Measurements from ENCODE around the gene AP3S2.

Gene AP3S2

DNA sequence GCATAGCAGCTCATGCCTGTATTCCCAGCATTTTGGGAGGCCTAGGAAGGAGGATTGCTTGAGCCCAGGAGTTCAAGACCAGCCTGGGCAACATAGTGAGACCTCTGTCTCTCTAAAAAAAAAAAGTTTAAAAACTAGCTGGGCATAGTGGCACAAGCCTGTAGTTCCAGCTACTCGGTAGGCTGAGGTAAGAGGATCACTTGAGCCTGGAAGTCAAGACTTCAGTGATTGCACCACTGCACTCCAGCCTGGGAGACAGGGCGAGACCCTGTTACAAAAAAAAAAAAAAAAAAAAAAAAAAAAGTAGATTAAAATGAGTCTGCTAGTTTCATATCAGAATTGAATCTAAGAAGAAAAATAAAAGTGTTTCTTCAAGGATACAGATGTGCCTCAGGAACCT is 46.7 kb downstream of the AP3S2 start:
- Histone ChIP-seq H3K9me3 (no peaks in the 10 kb centered on the region), H3K4me1 (peaks cover 4% of the 10 kb centered on the region), H3K4me3 (ENCODE audit: low read depth, low read length) (no peak overlapping the region), H3K27me3 (no peaks in the 10 kb centered on the region), H3K36me3 (peaks cover 9% of the 10 kb centered on the region; the same call in 1 of the 2 replicates)
- no peak for DNase-seq
- TF ChIP-seq, protein P1, sequence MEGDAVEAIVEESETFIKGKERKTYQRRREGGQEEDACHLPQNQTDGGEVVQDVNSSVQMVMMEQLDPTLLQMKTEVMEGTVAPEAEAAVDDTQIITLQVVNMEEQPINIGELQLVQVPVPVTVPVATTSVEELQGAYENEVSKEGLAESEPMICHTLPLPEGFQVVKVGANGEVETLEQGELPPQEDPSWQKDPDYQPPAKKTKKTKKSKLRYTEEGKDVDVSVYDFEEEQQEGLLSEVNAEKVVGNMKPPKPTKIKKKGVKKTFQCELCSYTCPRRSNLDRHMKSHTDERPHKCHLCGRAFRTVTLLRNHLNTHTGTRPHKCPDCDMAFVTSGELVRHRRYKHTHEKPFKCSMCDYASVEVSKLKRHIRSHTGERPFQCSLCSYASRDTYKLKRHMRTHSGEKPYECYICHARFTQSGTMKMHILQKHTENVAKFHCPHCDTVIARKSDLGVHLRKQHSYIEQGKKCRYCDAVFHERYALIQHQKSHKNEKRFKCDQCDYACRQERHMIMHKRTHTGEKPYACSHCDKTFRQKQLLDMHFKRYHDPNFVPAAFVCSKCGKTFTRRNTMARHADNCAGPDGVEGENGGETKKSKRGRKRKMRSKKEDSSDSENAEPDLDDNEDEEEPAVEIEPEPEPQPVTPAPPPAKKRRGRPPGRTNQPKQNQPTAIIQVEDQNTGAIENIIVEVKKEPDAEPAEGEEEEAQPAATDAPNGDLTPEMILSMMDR (IDR thresholded peaks at IDR 0.05; ENCODE audit: low read depth, low read length), result no peak

DNA sequence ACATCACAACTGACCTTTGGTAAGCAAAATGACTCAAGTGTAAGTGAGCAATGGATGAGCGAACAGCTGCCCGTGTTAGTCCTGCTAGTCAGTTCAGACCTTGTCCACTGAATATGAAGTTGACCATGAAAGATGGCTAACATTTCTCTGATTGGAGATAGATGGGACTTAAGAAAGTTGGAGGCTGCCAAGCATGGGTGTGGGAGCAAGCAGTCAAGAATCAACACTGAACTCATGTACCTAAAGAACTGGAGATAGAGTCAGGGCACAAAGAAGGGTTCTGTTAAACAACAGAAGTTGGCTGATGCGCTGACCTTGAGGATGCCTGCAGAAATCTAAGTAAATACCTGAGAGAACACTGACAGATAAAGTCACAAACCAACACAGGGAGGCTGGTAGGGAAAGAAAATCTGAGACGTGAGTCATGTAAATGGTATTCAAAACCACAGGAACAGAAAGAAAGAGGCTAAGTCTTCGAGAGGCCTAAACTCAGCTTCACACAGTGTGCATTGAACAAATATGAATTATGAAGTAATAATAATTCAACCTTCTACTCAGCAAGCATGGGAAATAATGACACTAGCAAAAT is 48.4 kb downstream of the AP3S2 start:
- Histone ChIP-seq H3K4me3 (ENCODE audit: low read depth, low read length) (no peak overlapping the region), H3K36me3 (peaks cover 6% of the 10 kb centered on the region; the same call in 1 of the 2 replicates), H3K9me3 (no peaks in the 10 kb centered on the region), H3K4me1 (peaks cover 4% of the 10 kb centered on the region), H3K27me3 (no peaks in the 10 kb centered on the region)
- DNase-seq, result no peak
- TF ChIP-seq, protein P1 (IDR thresholded peaks at IDR 0.05; ENCODE audit: low read depth, low read length), result no peak

GRCh38 chr15:89841962-89842361 is 51.8 kb downstream of the AP3S2 start:
- TF ChIP-seq, protein P1 (IDR thresholded peaks at IDR 0.05; ENCODE audit: low read depth, low read length), result no peak
- H3K27me3 ChIP-seq, result no peaks in the 10 kb centered on the region
- H3K9me3 ChIP-seq, result no peaks in the 10 kb centered on the region
- no peak for DNase-seq
- H3K4me1 ChIP-seq, result peaks cover 4% of the 10 kb centered on the region
- H3K36me3 ChIP-seq, result no peaks in the 10 kb centered on the region; the same call in 1 of the 2 replicates
- H3K4me3 ChIP-seq (ENCODE audit: low read depth, low read length), result no peak overlapping the region

DNA sequence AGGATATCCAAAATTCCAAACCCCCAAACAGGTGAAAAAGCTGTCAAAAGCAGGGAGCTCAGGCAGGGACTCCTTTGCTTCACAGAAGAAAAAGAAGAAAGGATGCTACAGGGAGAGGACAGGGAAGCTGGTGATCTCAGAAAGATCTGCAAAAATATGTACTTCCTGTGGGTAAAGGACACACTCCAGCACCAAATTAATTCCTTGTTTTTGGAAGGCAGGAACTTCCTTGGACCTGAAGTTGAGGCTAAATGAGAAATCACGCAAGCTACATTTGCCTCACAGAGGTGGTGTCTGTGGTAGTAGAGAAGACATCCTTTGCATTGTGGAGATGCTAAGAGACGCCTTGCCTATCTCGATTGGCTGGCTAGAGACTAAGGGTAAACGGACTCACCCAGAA is 52.5 kb downstream of the AP3S2 start:
- Histone ChIP-seq H3K36me3 (peaks cover 2% of the 10 kb centered on the region), H3K4me1 (peaks cover 4% of the 10 kb centered on the region), H3K4me3 (ENCODE audit: low read depth, low read length) (no peak overlapping the region), H3K27me3 (no peaks in the 10 kb centered on the region), H3K9me3 (no peaks in the 10 kb centered on the region)
- DNase-seq, result no peak
- TF ChIP-seq, protein P1 (IDR thresholded peaks at IDR 0.05; ENCODE audit: low read depth, low read length), result no peak

GRCh38 chr15:89839167-89839810 is 54.5 kb downstream of the AP3S2 start:
- TF ChIP-seq, protein P1 (IDR thresholded peaks at IDR 0.05; ENCODE audit: low read depth, low read length), result no peak
- no peaks in the 10 kb centered on the region for H3K27me3 ChIP-seq
- no peaks in the 10 kb centered on the region for H3K9me3 ChIP-seq
- no peak overlapping the region for H3K4me3 ChIP-seq (ENCODE audit: low read depth, low read length)
- DNase-seq, result no peak
- H3K36me3 ChIP-seq, result peaks cover 19% of the 10 kb centered on the region
- H3K4me1 ChIP-seq, result no peaks in the 10 kb centered on the region

GRCh38 chr15:89837830-89838178 is 56.0 kb downstream of the AP3S2 start:
- peaks cover 23% of the 10 kb centered on the region for H3K36me3 ChIP-seq
- no peaks in the 10 kb centered on the region for H3K4me1 ChIP-seq
- no peaks in the 10 kb centered on the region for H3K9me3 ChIP-seq
- DNase-seq, result no peak
- no peaks in the 10 kb centered on the region for H3K27me3 ChIP-seq
- TF ChIP-seq, protein P1 (IDR thresholded peaks at IDR 0.05; ENCODE audit: low read depth, low read length), result no peak
- no peak overlapping the region for H3K4me3 ChIP-seq (ENCODE audit: low read depth, low read length)

All from BE2C (cell line).